Measurements from ENCODE around the gene PTGES3.
"Not testable (repeated sequence)": the region's sequence is repeated elsewhere in the genome, so short reads cannot be mapped to it uniquely, and the experiment has no call there.

Gene PTGES3

GRCh38 chr12:56688129-56688845 lies at the start of gene PTGES3:
Gene PTGES3 (minus strand): TSS chr12:56688284. CDS start chr12:56687999, 285 bp downstream.
- FAIRE-seq, result peak; percentile 81

- FAIRE-seq, result no peak
Measured at GRCh38 chr12:56728139-56728861, 40.2 kb upstream of the PTGES3 start.

- FAIRE-seq, result not testable (repeated sequence)
Measured at GRCh38 chr12:56726196-56726675, 38.2 kb upstream of the PTGES3 start.

- no peak for FAIRE-seq
Measured at GRCh38 chr12:56725723-56726102, 37.6 kb upstream of the PTGES3 start.

- FAIRE-seq, result peak; percentile 96
Measured at GRCh38 chr12:56724972-56725722, 37.1 kb upstream of the PTGES3 start, which contains the start of gene NACA. Gene NACA (minus strand): TSS chr12:56725299. CDS start chr12:56724521, 778 bp downstream.

GRCh38 chr12:56724701-56724971 lies 36.6 kb upstream of the PTGES3 start:
- no peak for FAIRE-seq

GRCh38 chr12:56723889-56724700 lies 36.0 kb upstream of the PTGES3 start:
- FAIRE-seq, result no peak

- FAIRE-seq, result no peak
Measured at GRCh38 chr12:56723352-56723751, 35.3 kb upstream of the PTGES3 start.

GRCh38 chr12:56722832-56723231 lies 34.7 kb upstream of the PTGES3 start:
- FAIRE-seq, result no peak

- no peak for FAIRE-seq
Measured at GRCh38 chr12:56721721-56722120, 33.6 kb upstream of the PTGES3 start.

- no peak for FAIRE-seq
Measured at GRCh38 chr12:56721216-56721615, 33.1 kb upstream of the PTGES3 start.

GRCh38 chr12:56720731-56721151 lies 32.7 kb upstream of the PTGES3 start:
- FAIRE-seq, result no peak

- no peak for FAIRE-seq
Measured at GRCh38 chr12:56719056-56719455, 31.0 kb upstream of the PTGES3 start.

- no peak for FAIRE-seq
Measured at GRCh38 chr12:56718636-56719035, 30.6 kb upstream of the PTGES3 start.

GRCh38 chr12:56718149-56718548 lies 30.1 kb upstream of the PTGES3 start:
- no peak for FAIRE-seq

GRCh38 chr12:56716933-56717880 lies 29.1 kb upstream of the PTGES3 start:
- FAIRE-seq, result no peak

- no peak for FAIRE-seq
Measured at GRCh38 chr12:56716458-56716857, 28.4 kb upstream of the PTGES3 start.

GRCh38 chr12:56715798-56716197 lies 27.7 kb upstream of the PTGES3 start:
- FAIRE-seq, result no peak

GRCh38 chr12:56714431-56714929 lies 26.4 kb upstream of the PTGES3 start:
- FAIRE-seq, result no peak

- FAIRE-seq, result no peak
Measured at GRCh38 chr12:56713345-56713744, 25.3 kb upstream of the PTGES3 start.

- FAIRE-seq, result no peak
Measured at GRCh38 chr12:56709759-56710376, 21.8 kb upstream of the PTGES3 start.
